NCI-H345 (cell line): ENCODE results near the gene GALNT2.

Experiments
- DNase-seq: peaks from one replicate; lab custom pipeline; 2025; lab: John Stamatoyannopoulos, UW

GALNT2 gene

DNA sequence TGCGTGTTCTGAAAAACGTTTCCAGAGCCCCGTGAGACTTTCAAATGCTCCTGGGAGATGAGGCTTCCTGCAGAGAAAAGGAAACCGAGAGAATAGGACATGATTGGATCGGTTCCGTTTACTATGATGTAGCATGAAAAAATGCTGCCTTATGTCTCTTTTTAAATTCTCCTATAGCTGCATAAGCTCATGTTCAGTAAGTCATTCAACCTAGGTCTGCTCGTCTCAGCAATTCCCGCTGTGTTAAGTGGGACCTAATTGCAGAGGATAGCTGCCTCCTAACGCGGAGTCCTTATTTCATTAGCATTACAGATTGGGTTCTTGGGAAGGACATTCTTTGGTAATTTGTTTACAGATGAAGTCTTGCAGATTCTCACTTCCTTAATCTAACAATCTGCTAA, 165.3 kb downstream of the GALNT2 start:
- no peak for DNase-seq

DNA sequence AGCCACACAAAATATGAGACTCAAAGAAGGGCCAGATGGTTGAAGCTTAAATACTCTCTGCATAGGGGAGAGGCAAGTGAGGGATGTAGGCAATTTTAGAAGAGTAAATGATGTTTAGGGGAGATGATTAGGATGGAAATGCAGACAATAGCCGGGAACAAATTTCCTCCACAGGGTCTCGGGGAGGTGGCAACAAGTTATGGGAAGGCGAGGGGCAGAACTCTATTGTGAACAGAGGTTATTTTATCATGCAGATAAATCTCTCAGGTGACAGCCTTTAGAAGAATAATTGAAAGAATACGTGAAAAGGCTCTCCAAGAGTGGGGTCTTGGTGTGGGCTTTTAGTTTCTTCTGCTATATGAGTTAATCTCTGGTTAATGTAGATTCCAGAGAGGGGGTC, 166.7 kb downstream of the GALNT2 start:
- DNase-seq = no peak

- DNase-seq = no peak
Observed at GRCh38 chr1:230235876-230236275, 168.8 kb downstream of the GALNT2 start.

DNA sequence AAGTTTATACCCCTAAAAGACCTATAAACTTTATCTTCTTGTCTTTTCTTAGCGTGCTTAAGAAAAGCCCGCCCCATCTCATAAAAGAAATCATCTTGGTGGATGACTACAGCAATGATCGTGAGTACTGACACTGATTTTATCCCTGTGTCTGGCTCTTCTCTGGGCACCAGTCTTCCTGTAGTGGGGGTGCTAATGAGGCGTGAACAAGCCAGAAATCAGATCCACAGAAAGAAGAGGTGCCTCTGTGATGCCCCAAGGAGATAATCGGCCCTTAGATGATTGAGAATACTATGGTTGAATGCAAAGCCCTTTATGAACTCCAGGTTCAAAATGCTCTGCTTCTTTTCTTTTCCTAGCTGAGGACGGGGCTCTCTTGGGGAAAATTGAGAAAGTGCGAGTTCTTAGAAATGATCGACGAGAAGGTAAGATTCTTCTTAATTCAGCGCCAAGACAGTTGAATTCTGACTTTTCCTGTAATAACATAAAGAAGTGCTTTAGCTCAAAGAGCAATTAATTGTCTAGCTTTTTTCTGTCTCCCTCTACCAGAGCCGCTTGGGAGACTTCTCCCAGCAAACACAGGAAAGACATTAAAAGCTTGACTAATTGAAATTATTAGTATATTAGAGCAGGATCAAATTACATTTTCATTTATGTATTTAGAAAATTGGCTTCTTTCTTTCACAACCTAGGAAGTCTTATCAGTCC, 169.4 kb downstream of the GALNT2 start:
- DNase-seq = no peak

GRCh38 chr1:230237009-230237370, 170.0 kb downstream of the GALNT2 start:
- no peak for DNase-seq

DNA sequence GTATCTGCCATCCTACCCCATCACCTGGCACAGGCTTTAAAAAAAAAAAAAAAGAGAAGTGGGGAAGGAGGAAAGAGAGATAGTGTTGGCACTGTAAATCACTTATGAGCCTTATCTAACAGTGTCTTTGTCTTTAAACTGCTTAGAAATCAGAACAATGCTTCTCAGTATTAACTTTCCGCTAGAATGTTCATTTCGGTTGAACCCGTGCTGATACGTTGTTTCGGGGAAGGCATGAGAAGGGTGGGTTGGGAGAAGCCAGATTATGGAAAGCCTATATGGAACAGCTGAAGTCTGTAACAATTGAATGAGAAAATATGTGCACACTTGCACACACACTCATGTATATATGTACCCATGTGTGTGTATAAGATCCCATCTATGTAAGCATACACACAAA, 170.8 kb downstream of the GALNT2 start:
- DNase-seq = no peak

DNA sequence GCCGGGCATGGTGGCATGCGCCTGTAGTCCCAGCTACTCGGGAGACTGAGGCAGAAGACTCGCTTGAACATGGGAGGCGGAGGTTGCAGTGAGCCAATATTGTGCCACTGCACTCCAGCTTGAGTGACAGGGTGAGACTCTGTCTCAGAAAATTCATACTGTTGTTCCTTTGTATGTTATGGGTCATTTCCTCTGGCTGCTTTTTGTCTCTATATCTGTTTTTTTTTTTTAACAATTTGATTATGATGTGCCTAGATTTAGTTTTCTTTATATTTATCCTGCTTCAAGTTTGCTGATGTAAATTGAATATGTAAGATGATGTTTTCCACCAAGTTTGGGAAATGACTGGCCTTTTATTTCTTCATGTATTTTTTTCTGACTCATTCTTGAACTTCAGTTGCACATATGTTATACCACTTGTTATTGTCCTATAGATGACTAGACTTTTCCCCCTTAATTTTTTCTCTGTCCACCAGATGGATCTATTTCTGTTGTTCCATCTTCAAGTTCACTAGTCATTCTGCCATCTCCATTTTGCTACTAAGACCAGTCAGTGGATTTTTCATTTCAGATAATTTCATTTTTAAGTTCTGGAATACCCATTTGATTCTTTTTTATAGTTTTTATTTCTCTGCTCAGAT, 173.5 kb downstream of the GALNT2 start:
- DNase-seq = no peak

- DNase-seq = no peak
Observed at GRCh38 chr1:230242326-230242725, 175.3 kb downstream of the GALNT2 start.

GRCh38 chr1:230243146-230243545, 176.1 kb downstream of the GALNT2 start:
- no peak for DNase-seq

GRCh38 chr1:230243583-230244353, 176.7 kb downstream of the GALNT2 start:
- DNase-seq = no peak

GRCh38 chr1:230246551-230246950, 179.5 kb downstream of the GALNT2 start:
- DNase-seq = no peak

DNA sequence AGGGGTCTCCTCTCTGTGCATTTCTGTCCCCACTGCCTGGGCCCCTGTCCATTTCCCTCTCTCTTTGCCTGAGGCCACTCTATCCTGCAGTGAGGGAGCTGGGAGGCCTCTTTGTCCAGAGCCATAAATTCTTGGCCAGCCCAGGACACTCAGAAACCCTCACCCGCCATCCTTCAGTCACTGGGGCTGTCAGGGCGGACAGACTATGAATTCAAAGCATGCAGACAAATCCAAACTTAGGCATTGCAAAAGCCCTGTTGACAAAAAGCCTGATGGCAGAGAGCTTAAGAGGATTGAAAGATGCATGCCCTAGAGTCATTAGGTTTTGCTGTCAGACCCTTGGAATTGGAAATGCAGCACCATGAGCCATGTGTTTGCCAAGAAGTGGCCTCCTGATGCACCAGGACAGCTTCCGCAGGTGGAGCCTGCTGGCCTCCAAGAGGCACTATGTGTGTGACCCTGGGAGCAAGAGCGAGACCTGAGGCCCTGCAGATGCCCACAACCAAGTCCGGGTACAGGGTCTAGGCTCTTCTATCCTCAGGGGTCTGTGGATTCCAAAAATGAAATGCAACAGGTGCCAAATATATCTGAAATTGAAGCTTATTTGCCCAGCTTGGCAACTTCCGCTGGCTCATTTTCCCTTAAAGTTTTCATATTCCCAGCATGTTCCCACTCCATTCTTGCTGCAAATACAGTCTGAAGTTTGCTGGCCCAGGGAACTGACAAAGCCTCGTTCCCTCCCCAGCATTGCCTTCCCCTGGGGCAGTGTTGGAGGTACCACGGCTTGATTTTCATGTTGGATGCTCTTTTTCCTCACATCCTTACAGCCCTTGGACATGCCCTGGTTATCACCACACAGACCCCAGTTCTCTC, 181.2 kb downstream of the GALNT2 start:
- DNase-seq = no peak

DNA sequence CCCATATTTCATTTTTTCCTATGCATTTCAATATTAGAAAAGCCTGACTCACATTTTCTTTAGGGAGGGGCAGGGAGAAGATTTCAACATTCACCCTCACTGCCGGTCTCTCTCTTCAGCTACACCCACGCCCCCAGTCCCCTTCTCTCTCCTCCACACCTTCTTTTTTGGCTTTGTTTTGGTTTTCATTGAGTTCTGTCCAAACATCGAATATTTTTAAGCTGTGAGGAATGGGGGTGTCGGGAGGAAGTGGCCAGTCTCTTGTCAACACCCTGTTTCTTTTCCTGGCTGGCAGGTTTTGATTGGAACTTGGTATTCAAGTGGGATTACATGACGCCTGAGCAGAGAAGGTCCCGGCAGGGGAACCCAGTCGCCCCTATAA, 181.8 kb downstream of the GALNT2 start:
- no peak for DNase-seq

DNA sequence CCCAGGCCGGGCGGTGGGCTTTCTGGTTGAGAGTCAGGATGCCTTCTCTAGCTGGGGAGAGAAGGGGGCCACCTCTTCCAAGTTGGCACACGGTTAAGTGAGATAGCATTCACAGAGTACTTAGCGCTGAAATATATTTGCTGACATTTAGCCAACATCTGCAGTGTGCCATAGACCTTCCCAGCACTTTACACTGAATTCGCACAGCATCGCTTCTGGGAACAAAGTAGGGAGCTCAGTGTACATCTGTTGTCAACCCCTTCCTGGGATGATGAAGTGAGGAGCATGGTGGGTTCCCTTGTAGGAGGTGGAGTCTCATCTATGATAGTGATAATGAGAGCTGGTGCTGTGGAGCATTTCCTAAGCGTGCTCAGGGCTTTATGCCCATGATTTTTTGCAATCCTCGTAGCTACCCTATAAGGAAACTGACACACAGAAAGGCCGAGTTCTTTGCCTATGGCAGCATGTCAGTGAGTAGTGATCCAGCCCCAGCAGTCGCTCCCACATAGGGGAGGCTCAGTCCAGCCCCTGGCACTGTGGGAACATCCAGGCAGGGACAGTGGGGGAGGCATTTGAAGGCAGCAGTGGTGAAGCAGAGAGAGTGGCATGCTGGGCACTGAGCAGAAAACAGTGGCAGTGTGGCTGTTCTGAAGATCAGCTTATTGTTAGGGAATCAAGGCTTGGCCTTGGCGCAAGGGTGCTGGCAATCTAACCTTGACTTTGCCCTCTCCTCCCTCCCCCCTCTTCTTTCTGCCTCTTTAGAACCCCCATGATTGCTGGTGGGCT, 182.8 kb downstream of the GALNT2 start:
- DNase-seq = no peak

GRCh38 chr1:230250666-230251065, 183.6 kb downstream of the GALNT2 start:
- DNase-seq = no peak

GRCh38 chr1:230251644-230252191, 184.7 kb downstream of the GALNT2 start:
- DNase-seq = no peak

DNA sequence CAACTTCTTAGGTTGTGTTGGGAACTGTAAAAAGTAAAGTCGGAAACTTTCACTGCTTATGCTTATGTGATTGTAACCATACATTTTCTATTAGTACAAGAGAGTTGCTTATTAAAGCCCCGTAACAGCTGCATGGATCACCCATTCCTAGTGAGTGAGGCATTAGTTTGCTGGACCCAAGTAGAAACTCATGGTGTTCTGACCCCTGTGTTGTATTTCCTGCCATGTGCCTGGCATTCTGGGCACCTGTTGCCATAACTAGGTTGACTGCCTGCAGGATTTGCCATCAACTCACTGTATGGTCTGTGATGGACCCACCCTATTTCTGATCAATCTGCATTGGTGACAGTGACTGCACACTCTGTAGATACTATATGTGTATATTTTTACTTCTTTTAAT, 186.1 kb downstream of the GALNT2 start:
- DNase-seq = no peak

DNA sequence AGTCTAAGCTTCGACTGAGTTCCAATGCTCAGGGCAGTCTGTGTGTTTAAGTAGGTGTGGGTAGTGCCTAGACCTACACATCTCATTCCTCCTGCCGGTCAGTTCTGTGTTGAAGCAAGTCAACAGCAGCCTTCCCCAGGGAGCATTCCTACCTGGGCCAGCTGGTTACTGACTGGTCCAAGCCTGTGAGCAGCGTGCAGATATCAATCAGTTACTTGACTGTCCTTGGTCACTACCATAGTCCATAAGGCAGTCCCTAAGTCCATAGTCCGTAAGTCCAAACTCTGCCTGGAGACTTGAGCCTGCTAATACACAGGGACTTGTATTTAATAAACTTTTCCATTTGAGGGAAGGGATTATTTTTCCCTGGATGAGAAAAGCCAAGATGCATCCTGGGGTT, 187.2 kb downstream of the GALNT2 start:
- no peak for DNase-seq

- DNase-seq = no peak
Observed at GRCh38 chr1:230255116-230255515, 188.1 kb downstream of the GALNT2 start.

DNA sequence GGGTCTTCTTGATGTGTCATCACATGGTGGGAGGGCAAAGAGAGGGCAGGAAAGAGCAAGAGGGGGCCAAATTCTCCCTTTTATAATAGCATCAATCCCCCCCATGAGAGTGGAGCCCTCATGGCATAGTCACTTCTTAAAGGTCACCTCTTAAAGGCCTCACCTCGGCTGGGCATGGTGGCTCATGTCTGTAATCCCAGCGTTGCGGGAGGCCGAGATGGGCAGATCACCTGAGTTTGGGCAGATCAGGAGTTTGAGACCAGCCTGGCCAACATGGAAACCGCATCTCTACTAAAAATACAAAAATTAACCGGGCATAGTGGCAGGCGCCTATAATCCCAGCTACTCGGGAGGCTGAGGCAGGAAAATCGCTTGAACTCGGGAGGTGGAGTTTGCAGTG, 189.0 kb downstream of the GALNT2 start:
- no peak for DNase-seq

DNA sequence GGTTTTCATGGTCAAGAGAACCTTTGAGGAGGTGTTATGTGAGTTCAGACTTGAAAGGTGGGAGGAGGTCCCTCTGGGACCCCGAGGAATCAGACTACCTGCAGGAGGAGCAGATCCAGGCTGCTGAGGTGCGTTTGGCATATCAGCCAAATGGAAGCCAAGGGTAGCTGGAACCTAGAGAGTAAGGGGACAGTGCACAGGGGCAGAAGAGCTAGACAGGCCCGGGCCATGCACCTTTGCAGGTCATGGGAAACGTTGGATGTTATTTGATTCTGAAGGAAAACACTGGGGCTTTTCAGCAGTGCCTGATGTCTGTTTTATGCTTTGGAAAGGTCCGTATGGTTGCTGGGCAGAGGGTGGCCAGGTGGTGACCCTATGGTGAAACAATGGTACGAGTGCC, 189.9 kb downstream of the GALNT2 start:
- no peak for DNase-seq
